Endothelial cell of umbilical vein (primary cell): ENCODE results near the gene WRAP73. TPM values are rescaled to one million over a fixed set of nuclear protein-coding genes. Genes with fewer than 3 reads are reported as not detected.

Experiments
- BruUV-seq: library from RNA; stranded (reverse); fragments of 400-500 nt; replicated peaks from 2 replicates; lab custom pipeline; 2021; lab: Mats Ljungman, UMichigan
- CTCF ChIA-PET: fragments of 300-600, 350-600 bp; sonication (Branson Sonifier 250); formaldehyde crosslinking; loops from one replicate; lab custom pipeline; 2021; ENCODE audit warnings: antibody characterized with exemption, inconsistent platforms; lab: Charles Lee
- POLR2A ChIA-PET: fragments of 300-600, 350-600 bp; sonication (Branson Sonifier 250); formaldehyde crosslinking; loops from one replicate; lab custom pipeline; 2021; ENCODE audit warnings: antibody characterized with exemption, inconsistent platforms; lab: Charles Lee
- DNase-seq: peaks from one replicate; pipeline ENCODE4 v3.0.0-alpha.2; 2011; ENCODE audit warnings: low read depth, low spot score
- FAIRE-seq: peaks from 2 replicates; lab custom pipeline; 2011; peaks lifted over from hg19 to GRCh38; lab: Jason Lieb, UNC
- H2AFZ ChIP-seq: 2 replicates; pipeline ENCODE4 v1.6.0; 2012; ENCODE audit warnings: low read depth, low read length, control low read depth, inconsistent platforms
- H3K27ac ChIP-seq: 2 replicates; pipeline ENCODE4 v1.5.1; 2011; ENCODE audit warnings: low read depth, mild to moderate bottlenecking, control low read depth, low read length, moderate library complexity; ENCODE audit not compliant: insufficient read depth
- H3K27me3 ChIP-seq, 2 experiments: 2 replicates each; pipeline versions ENCODE4 v1.6.0 to v1.6.1; 2011; ENCODE audit warnings: low read length in 2 of 2, mixed read lengths in 1 of 2; ENCODE audit not compliant: control insufficient read depth in 2 of 2, insufficient read depth in 2 of 2
- H3K36me3 ChIP-seq, 2 experiments: 2 replicates in 1 of 2; 3 replicates in 1 of 2; pipeline ENCODE4 v1.5.1; 2011; ENCODE audit warnings: low read length in 2 of 2, mild to moderate bottlenecking in 1 of 2, moderate library complexity in 1 of 2; ENCODE audit not compliant: control insufficient read depth in 2 of 2, insufficient read depth in 2 of 2; ENCODE audit errors: extremely low read depth in 1 of 2
- H3K4me1 ChIP-seq: 3 replicates; pipeline ENCODE4 v1.5.1; 2011; ENCODE audit warnings: mild to moderate bottlenecking, low read length; ENCODE audit not compliant: control insufficient read depth, insufficient read depth; ENCODE audit errors: extremely low read depth
- H3K4me2 ChIP-seq: 2 replicates; pipeline ENCODE4 v1.6.1; 2011; ENCODE audit warnings: low read length, control low read depth, mixed read lengths; ENCODE audit not compliant: insufficient read depth
- H3K4me3 ChIP-seq, 3 experiments: fragments of 200-600 bp in 1 of 3; sonication (generic), shearing (Covaris generic) in 1 of 3; replicated peaks in 1 of 3; 2 replicates each; pipeline ENCODE4 v1.5.1; 2011 to 2016; ENCODE audit warnings: control low read depth in 3 of 3, low read length in 3 of 3, mild to moderate bottlenecking in 2 of 3, inconsistent platforms in 1 of 3, low read depth in 1 of 3, moderate library complexity in 1 of 3; ENCODE audit not compliant: insufficient read depth in 1 of 3
- H3K79me2 ChIP-seq: 2 replicates; pipeline ENCODE4 v1.6.0; 2012; ENCODE audit warnings: low read length, inconsistent platforms; ENCODE audit not compliant: control insufficient read depth, insufficient read depth
- H3K9ac ChIP-seq: replicated peaks from 2 replicates; pipeline ENCODE3; 2011; ENCODE audit warnings: low read length, control low read depth; ENCODE audit not compliant: insufficient read depth; ENCODE audit errors: extremely low read depth
- H3K9me1 ChIP-seq: replicated peaks from 3 replicates; pipeline ENCODE4 v1.6.0; 2011; ENCODE audit warnings: mild to moderate bottlenecking, low read length; ENCODE audit not compliant: control insufficient read depth, insufficient read depth; ENCODE audit errors: extremely low read depth
- H3K9me3 ChIP-seq: replicated peaks from 2 replicates; pipeline ENCODE4 v1.5.1; 2012; ENCODE audit warnings: low read length, inconsistent platforms; ENCODE audit not compliant: control insufficient read depth, insufficient read depth
- H4K20me1 ChIP-seq: replicated peaks from 2 replicates; pipeline ENCODE3; 2011; ENCODE audit warnings: mild to moderate bottlenecking, low read length; ENCODE audit not compliant: control insufficient read depth, insufficient read depth; ENCODE audit errors: extremely low read depth
- CTCF ChIP-seq, 2 donors: IDR thresholded peaks; 1 replicate in 1 of 2; 2 replicates in 1 of 2; pipeline ENCODE4 v1.5.1; 2011; ENCODE audit warnings: low read length in 2 of 2, mild to moderate bottlenecking in 2 of 2, moderate library complexity in 2 of 2, control low read depth in 1 of 2, inconsistent platforms in 1 of 2, low read depth in 1 of 2; ENCODE audit not compliant: insufficient read depth in 1 of 2; ENCODE audit errors: extremely low read depth in 1 of 2
- EZH2 ChIP-seq: IDR thresholded peaks from 2 replicates; pipeline ENCODE4 v1.6.1; 2012; ENCODE audit warnings: borderline replicate concordance, low read depth, mild to moderate bottlenecking, moderate library complexity, low read length, inconsistent platforms; ENCODE audit not compliant: severe bottlenecking
- FOS ChIP-seq: IDR thresholded peaks from 2 replicates; pipeline ENCODE4 v1.6.1; 2011; ENCODE audit warnings: mild to moderate bottlenecking, low read length, moderate library complexity, borderline replicate concordance; ENCODE audit not compliant: insufficient read depth
- GATA2 ChIP-seq: IDR thresholded peaks from 2 replicates; pipeline ENCODE4 v1.7.0; 2011; ENCODE audit warnings: low read depth, mild to moderate bottlenecking, moderate library complexity, mixed read lengths, low read length; ENCODE audit not compliant: insufficient read length, insufficient read depth
- JUN ChIP-seq: IDR thresholded peaks from 2 replicates; pipeline ENCODE4 v1.6.1; 2011; ENCODE audit warnings: borderline replicate concordance, low read depth; ENCODE audit not compliant: insufficient read length, insufficient read depth
- MAX ChIP-seq: IDR thresholded peaks from 2 replicates; pipeline ENCODE4 v1.6.1; 2011; ENCODE audit not compliant: insufficient read depth, insufficient read length
- MYC ChIP-seq: IDR thresholded peaks from one replicate; pipeline ENCODE4 v1.6.1; 2011; ENCODE audit warnings: mild to moderate bottlenecking, low read depth, low read length
- POLR2A ChIP-seq: IDR thresholded peaks from 2 replicates; pipeline ENCODE4 v1.6.1; 2012; ENCODE audit warnings: low read depth, mild to moderate bottlenecking, control low read depth, low read length
- POLR2AphosphoS5 ChIP-seq: IDR thresholded peaks from 2 replicates; pipeline ENCODE4 v1.6.1; 2012; ENCODE audit warnings: low read depth, mild to moderate bottlenecking, control low read depth, low read length, moderate library complexity; ENCODE audit not compliant: insufficient read depth
- dilution Hi-C: fragments of 300-500 bp; cut with MboI; formaldehyde crosslinking; loops from one replicate; pipeline ENCODE4 v1.15.0; 2019; ENCODE audit warnings: low sequenced_read_pairs; ENCODE audit not compliant: extremely low pct_ligation_motif_present
- intact Hi-C: fragments of 100-400 bp; cut with micrococcal nuclease; formaldehyde crosslinking; loops from one replicate; pipeline ENCODE4 v1.10.0; 2022
- polyA plus RNA-seq, 4 experiments: library from polyadenylated mRNA; depleted of rRNA in 3 of 4; stranded (reverse) in 3 of 4; unstranded in 1 of 4; fragments of >200 nt; gene quantifications; 2 replicates each; pipeline versions ENCODE4 v1.2.1 to v1.2.3, GENCODE V29; 2011 to 2012; ENCODE audit warnings: missing spikeins in 1 of 4
- total RNA-seq: library from RNA; stranded (reverse); gene quantifications from 2 replicates; pipeline ENCODE4 v1.2.3, GENCODE V29; 2021

Gene WRAP73
- total and polyA plus RNA-seq, 2 donors (not counting 3 experiments of a cell fraction or from before 2014, with no cell fraction given): 23.0 to 50.7 TPM

- no peak for DNase-seq
These were observed 4.1 kb downstream of the WRAP73 start for GRCh38 chr1:3645666-3646355.

More at GRCh38 chr1:3645666-3646355, 4.1 kb downstream of the WRAP73 start:
- Histone ChIP-seq H3K79me2 (peaks cover 4% of the 10 kb centered on the region), H3K9ac (no peak overlapping the region), H3K27ac (no peak overlapping the region), H3K9me1 (no peaks in the 10 kb centered on the region), H3K36me3 (peaks cover 0 to 10% of the 10 kb centered on the region in 2 experiments), H2AFZ (no peak overlapping the region), H3K4me2 (no peak overlapping the region), H3K9me3 (no peaks in the 10 kb centered on the region), H3K4me3 (no peak overlapping the region), H3K4me1 (peaks cover 8% of the 10 kb centered on the region), H3K27me3 (peaks cover 5 to 6% of the 10 kb centered on the region in 2 experiments), H4K20me1 (no peaks in the 10 kb centered on the region)
- dilution Hi-C loops: no loop called here
- FAIRE-seq: no peak
- TF ChIP-seq EZH2 (no peak), CTCF (IDR thresholded peaks at IDR 0.05; ENCODE audit: extremely low read depth in 1 of 2, insufficient read depth in 1 of 2, low read depth in 1 of 2, low read length in 2 of 2) (no peak), POLR2AphosphoS5 (no peak), FOS (no peak), POLR2A (no peak), MAX (no peak), JUN (no peak), GATA2 (no peak), MYC (no peak)
- intact Hi-C loops: no loop called here
- no TSS peak for BruUV-seq
- ChIA-PET POLR2A (no interaction called here), CTCF (no interaction called here)
